ENCODE results near the gene SDK1.
"Not testable (repeated sequence)": the region's sequence is repeated elsewhere in the genome, so short reads cannot be mapped to it uniquely, and the experiment has no call there.

The SDK1 gene

DNA sequence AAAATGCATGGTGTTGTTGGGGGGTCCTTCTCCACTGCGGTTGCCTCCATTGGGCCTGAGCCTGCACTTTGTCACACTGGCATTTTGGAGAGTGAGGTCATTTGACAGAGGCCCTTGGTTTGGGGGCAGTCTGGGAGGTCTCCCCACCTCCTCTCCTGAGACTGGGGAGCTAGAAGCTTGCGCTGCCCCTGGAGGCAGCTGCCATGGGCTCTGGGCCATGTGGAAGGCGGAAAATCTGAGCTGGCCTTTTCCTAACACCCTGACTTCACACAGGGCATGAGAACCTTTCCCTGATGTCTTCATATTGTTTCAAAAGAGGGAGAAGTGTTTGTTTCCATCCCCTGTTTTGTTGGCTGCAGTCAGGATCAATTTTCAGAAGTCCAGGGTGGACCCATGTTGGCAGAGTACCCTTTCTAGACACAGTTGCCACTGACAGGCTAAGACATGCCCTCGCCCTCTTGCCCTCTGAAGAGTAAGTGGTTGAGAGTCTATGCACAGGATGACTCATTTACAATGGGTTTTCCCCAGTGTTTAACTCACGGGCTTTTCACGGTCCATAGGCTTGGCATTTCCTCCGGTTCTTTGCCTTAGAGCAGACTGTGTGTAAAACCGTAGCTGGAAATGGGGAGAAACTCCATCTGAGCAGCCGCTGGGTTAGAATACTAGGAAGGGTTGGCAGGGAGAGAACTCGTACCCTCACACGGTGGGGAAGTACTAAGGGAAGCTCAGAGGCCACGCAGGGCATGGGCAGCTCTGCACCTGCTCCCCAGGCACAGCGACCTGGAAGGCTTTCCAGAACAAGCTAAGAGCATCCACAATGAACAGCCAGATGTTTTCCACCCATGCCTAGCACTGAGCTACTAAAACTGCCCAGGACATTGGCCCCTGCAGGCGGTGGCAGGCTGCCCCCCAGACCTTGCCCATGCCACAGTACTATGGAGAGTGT lies 655.0 kb downstream of the SDK1 start:
- no peak for DNase-seq (ENCODE audit: low read depth in 3 of 3)

DNA sequence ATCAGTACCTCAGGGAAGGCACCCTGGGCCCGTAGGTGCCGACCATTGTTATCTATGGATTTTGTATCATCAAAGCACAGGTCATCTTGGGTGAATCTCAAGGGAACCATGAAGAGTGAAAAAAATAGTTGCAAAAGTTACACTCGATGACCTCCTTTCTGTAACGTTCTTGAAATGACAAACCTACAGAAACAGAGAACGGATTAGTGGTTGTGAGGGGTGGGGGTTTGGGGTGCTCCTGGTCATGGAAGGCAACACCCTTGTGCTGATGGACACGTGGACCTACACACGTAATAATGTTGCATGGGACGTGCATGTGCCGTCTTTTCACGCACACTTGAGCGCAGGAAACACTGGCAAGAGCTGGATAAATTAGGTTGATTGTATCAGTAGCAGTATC lies 655.9 kb downstream of the SDK1 start:
- DNase-seq (ENCODE audit: low read depth in 3 of 3), result no peak

DNA sequence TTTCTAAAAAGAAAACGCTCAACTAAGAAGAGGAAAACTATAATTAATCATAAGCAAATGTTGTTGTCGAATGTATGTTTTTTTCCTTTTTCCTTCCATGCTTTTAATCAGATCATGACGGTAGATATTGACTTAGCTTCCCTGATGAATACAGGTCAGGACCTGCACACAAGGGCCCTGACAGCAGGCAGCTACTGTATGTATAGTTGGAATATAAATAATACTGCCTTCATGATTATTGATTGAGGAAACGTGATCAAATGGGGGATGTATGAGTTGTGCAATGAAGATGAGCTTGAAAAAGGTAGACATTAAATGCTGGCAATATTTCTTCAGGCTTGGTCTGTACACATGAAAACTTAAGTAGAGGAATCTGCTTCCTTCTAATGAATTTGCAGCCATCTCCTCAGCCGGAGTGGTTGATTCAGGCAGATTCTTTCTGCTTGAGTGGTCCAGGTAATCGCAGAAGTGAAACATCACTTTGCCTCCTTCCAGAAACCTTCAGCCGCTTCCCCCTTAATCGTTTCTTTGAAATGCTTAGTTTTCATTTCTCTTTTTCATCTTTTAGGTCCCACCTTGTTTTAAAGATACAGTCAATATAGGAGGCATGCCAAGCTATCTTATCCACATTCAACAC lies 656.5 kb downstream of the SDK1 start:
- DNase-seq (ENCODE audit: low read depth in 3 of 3), result no peak

DNA sequence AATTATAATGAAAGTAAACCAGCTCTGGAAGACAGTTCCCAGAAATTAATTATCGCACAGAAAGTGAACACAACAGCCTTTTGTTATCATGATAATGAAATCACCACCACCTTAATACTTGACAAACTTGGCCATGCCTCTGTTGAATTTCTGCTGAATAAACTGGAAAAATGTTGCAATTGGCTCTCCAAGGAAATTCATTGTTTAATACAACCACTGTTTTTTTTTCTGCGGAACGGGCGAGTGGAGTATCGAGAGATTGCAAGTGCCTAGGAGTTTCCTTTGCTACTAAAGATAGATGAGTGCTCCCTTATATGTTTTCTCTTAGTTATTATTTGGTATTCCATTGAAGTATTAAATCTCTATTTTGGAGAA lies 657.0 kb downstream of the SDK1 start:
- DNase-seq (ENCODE audit: low read depth in 3 of 3), result no peak

DNA sequence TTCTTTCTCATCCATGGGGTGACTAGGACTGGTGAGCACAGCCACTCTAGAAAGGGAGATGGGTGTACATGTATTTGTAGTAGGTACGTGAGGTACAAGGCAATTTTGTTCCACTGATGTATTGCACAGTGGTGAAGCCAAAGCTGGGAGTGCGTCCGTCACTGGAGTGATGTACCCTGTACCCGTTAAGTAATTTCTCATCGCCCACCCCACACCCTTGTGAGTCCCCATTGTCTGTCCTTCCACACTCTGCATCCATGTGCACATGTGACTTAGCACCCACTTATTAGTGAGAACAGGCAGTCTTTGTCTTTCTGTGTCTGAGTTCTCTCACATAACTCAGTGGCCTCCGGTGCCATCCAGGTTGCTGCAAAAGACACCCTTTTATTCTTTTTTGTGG lies 658.3 kb downstream of the SDK1 start:
- DNase-seq (ENCODE audit: low read depth in 3 of 3), result no peak

DNA sequence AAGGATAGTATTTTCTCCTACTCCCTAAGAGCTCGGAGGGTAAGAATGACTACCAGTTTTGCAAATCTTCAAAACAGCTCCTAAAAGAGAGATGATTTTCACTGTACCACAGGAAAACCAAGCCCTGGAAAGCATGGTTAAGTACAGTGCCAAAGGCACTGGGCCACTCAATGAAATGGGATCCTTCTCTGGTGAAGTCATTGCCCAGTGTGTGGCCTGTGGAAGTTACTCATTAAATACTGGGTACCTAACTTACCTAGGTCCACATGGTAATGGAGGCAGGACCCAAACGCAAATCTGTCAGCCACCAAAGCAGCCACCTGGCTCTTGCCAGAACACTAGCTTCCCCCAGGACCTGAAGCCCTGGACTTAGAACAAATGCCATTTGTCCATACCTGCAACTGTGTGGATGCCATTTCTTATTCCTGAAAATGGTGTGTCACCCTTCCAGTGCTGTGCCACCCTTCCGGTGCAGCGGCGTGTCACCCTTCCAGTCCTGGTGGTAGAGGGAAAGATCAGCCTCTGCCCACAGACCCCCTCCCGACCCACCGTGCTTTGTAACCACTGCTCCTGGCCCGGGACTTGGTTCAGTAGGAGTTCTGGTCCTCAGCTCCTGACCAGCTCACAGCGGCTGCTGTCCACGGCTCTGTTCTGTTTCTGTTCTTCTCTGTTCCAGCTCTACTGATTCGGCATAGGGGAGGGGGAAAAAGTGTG lies 659.2 kb downstream of the SDK1 start:
- no peak for DNase-seq (ENCODE audit: low read depth in 3 of 3)

DNA sequence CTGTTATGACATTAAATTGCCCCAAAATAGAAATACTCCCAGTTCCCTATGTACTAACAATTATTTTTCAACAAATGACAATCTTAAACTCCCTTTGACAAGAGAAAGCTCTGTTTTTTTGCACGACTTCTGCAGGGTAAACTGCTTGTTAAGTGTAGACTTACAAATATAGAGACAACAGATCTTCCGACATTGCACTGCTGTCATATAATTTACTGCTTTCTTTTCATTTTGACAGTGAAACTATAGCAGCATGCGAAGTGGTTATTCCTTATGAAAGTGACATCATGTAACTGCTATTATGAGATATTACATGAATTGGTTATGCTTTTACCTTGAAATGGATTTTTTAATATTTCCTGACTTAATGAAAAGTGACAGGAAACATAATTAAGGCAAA lies 659.9 kb downstream of the SDK1 start:
- no peak for DNase-seq (ENCODE audit: low read depth in 3 of 3)

DNA sequence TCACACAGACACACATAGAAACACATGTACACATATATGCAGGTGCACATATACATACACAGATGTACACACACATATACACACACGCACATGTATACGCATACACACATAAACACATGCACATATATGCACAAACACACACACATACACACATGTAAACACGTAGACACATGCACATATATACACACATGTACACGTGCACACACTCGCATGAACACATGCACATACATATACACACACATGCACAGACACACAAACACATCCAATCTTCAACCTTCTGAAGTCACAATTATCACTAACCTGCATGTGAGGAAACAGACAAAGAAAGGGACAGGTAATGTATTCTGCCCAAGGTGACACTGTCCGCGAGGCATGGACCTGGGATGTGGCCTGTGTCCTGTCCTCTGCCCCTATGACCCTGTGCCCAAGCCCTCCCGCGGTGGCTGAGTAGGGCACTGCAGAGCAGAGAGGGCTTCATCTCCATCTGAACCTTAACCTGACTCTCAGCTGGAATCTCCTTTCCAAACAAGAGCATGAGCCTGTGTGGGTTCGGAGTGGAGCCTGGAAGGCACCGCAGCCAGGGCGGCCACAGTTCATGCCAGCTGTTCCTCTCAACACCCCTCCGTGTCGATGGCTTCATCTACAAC lies 660.9 kb downstream of the SDK1 start:
- no peak for DNase-seq (ENCODE audit: low read depth in 3 of 3)

DNA sequence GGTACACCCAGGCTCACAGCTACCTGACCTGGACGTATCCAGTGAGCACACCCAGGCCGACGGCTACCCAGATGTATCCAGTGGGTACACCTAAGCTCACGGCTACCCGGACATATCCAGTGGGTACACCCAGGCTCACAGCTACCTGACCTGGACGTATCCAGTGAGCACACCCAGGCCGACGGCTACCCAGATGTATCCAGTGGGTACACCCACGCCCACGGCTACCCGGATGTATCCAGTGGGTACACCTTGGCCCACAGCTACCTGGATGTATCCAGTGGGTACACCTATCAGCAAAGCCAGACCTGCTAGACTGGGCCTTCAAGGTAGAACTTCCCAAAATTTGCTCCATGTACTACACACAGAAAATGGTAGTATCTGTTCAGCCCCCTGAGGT lies 662.7 kb downstream of the SDK1 start:
- DNase-seq (ENCODE audit: low read depth in 3 of 3), result not testable (repeated sequence)

DNA sequence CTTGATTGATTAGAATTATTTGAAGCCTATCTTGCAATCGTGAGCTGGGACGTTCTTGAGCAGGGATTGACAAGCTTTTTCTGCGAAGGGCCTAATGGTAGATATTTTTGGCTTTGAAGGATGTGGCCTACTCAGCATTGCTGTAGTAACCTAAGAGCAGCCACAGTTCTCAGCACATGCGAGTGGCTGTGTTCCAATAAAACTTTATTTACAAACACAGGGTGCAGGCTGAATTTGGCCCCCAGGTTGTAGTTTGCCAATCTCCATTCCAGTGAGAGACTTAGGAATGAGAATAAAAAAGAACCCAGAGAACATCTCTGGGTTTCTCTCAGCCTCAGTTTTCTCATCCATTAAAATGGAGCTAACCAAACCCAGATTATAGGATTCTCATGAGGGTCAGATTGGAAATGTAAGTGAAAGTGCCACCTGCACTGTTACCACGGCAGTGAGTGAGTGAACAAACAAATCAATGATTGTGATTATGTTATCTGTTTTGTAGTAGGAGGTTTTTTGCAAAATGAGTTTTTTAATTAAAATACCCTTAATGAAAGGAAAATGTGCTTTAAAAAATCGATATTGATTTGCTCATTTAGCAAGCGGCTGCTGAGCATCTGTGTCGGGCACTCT lies 664.0 kb downstream of the SDK1 start:
- DNase-seq (ENCODE audit: low read depth in 3 of 3), result no peak

DNA sequence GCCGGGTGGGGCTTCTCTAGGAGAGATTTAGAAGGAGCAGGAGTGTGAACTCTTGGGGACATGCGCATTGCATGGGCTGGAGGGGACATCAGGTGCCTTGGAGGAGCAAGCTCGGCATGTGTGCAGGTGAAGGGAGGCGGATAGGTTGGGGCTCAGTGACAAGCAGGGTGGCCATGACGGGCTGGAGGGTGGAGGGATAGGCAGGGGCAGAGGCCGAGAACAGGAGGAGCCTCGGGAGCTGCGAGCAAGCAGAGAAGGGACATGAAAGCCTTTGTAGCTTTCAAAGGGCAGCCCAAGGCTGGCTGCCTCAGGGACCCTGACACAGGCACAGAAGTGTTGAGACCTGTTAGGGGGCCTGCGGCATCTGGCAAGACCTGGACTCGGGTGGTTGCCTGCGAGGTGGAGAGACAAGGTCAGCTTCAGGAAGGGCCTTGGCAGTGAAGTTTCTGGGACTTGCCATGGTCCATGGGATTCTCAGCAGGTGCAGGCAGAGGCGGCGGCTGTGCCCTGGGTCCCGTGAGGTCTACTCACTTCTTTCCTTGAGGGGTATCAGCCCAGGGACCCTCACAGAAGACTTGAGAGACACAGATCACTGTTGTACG lies 664.8 kb downstream of the SDK1 start:
- no peak for DNase-seq (ENCODE audit: low read depth in 3 of 3)

DNA sequence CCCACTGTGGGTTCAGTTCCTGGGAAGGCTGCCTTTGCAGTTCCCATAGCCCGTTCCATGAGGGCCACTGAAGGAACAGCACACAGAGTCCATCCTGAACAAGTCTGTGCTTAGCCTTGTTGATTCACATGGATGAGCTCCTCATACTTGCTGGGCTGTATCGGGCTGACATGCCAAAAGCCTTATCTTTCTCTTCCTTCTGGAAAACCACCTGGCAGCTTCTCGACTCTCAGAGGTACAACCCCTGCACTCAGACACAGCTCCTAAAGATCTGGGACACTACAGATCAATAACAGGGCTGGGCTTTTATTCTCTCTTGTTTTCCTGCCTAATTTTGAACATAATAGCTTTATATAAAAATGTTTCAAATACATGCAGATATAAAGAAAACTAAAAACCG lies 667.2 kb downstream of the SDK1 start:
- no peak for DNase-seq (ENCODE audit: low read depth in 3 of 3)

DNA sequence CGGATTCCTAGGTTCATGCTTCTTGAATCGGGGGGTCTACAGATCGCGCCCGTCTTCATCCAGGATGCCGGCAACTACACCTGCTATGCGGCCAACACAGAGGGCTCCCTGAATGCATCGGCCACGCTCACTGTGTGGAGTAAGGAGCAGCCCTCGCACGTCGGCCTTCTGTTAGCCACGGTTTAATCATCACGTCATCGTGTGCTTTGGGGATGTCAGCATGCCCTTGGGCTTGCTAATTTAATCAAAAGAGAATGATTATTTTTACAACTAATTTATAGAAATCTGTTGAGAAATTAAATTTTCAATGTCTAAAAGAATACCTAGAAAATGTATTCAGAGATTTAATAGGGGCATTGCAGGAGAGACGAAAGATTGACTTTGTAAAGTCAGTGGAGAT lies 668.2 kb downstream of the SDK1 start:
- no peak for DNase-seq (ENCODE audit: low read depth in 3 of 3)

DNA sequence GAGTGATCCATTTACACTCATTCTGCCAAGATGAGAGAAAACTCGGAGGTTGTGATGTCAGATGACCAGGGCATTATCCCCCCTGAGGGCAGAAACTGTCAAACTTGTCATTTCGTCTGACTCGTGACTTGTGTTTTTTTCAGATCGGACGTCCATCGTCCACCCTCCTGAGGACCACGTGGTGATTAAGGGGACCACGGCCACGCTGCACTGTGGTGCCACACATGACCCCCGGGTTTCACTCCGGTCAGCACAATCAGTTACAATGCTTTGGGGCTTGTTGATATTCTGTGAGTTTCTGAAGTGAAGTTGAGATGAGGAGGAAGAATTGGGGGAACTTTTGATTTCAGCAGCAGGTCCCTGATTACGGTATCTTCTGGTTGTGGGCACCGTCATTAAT lies 670.3 kb downstream of the SDK1 start:
- no peak for DNase-seq (ENCODE audit: low read depth in 3 of 3)

DNA sequence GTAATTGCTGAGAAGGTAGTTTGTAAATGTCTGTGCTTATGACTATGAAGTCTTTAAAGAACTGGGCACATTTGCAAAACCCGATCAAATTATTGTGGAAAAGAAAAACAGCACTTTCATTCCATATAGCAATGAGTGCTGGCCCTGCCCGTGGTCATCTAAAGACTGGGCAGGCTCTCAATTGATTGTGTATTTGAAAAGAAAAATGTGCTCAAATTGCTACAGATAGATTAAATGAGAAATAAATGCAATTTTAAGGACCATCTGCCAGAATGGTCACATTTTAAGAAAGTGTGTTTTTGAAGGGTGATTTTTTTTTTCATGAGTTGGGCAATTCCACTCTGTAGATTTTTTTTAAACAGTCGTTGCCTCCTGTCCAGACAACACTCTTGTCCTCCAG lies 672.2 kb downstream of the SDK1 start:
- no peak for DNase-seq (ENCODE audit: low read depth in 3 of 3)

DNA sequence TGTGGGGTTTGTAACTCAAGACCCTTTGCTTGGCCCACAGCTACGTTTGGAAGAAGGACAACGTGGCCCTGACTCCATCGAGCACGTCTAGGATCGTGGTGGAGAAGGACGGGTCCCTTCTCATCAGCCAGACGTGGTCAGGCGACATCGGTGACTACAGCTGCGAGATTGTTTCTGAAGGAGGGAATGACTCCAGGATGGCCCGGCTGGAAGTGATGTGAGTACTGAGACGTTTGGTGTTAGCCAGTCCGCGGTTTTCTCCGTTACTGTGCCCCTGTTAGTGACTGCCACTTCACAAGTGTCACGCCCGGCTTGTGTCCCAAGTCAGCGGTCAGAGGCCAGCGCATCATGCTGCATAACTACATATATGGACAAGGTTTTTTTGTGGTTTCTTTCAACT lies 673.3 kb downstream of the SDK1 start:
- DNase-seq (ENCODE audit: low read depth in 3 of 3), result no peak

DNA sequence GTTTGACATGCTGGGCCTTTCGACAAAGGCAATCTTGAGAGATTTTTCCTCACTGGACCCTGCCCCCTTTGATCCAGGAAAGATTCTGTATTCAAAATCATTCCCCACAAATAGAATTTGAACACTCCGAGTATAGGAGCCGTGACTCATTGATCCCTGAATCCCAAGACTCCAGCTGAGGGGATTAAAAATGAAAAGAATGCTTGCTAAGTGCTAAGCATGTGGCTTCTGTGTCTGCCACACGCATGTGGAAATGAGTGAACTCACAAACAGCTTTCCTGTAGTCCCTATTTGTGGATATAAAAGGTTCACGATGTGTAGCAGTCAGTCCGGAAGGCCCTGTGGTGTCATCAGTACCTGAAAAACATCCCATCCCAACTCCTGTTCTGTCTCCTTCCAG lies 674.3 kb downstream of the SDK1 start:
- DNase-seq (ENCODE audit: low read depth in 3 of 3), result no peak

DNA sequence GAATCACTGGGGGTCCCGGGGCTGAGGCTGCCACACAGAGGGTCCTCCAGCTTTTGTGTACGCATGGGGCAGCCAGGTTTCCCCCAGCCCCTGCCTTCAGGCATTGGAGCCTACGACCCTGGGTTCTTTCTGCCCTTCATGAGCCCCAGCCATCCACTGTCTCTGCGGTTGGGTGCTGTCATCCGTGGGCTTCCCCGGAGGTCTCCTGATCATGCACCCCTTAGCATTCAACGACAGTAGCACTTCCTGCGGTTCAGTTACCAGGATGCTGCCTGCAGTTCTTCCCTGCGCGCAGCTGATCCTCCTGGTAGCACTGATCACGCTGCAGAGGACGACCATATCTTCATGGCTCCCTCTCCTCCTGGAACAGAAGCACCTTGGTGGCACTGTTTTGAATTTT lies 676.3 kb downstream of the SDK1 start:
- DNase-seq (ENCODE audit: low read depth in 3 of 3), result no peak

DNA sequence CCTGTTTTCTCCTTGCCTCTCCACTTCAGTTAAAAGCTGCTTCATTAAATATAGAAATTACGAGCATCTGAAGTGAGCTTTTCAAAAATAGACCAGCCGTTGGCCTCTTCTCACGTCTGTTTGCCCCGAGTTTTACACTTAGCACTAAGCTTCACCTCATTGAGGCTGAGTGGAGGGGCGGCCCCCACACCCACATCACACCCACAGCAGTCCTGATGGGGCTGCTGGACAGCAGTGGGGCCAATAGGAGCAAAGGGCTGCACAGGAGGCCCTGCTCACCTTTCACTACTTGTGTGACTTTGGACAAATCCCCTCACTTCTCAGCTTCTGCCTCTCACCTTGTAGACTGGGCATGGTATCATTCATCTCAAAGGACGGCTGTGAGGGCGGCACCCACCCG lies 677.8 kb downstream of the SDK1 start:
- DNase-seq (ENCODE audit: low read depth in 3 of 3), result no peak

DNA sequence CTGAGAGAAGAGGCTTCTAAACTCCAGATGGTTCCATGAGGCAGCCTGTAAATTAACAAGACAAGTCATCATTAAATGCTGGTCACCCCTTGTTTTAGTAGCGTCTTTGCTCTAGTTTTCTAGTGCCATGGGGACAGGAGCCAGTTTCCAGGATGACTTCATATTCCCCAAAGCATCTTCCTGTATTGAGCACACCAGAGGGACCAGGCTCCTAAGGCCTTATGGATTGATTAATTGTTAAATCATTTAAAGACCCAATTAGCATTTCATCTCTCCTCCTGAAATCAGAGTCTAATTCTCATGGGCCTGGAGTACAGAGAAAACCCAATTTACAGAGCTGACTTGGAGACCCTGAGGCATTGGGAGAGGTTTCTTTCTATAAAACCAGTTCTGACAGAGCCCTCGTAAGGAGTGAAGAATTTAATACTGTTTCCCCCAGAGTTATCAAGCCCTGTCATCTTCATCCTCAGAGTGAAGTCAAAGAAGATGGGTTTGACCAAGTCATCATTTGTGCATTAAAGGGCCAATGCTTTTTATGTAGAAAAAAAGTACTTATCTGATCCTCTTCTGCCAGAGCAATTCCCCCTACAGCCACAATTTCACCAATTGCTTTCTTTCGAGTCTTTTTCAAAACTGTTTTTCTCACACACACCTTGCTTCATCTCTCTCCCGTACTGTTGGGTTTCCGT lies 678.7 kb downstream of the SDK1 start:
- DNase-seq (ENCODE audit: low read depth in 3 of 3), result no peak

DNA sequence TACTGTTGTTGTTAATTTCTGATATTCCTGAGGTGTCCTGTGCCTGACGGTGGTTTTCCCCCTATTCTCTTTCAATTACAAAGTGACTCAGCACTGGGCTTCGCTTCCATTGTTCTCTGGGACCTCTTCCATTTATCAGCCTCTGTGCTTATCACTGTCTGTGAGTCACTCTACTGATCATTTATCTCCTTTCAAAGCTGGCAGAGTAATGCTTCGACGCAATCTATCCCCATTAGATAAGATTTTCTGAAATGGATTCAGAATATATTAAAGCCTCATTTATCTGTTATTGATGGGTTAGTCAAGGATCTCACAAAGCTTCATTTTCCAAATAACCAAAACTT lies 679.2 kb downstream of the SDK1 start:
- no peak for DNase-seq (ENCODE audit: low read depth in 3 of 3)
